Activated CD8-positive, alpha-beta T cell treated with anti-CD3 and anti-CD28 coated beads, Interleukin-2, amount 10 ng/mL, durations not matched to agents 7 days and 5 days (primary cell): ENCODE data around the gene TYSND1. TPM values are rescaled to one million over a fixed set of nuclear protein-coding genes. Genes with fewer than 3 reads are reported as not detected.
"Not testable (repeated sequence)": the region's sequence is repeated elsewhere in the genome, so short reads cannot be mapped to it uniquely, and the experiment has no call there.

Experiments used
- ATAC-seq: fragments of 150-1000 bp; cut with Tn5 transposase; one replicate; pipeline ENCODE4 v1.10.0; 2021; ENCODE audit warnings: moderate library complexity
- CTCF ChIA-PET: fragments of 350-600 bp; sonication (Branson Sonifier 250); formaldehyde crosslinking; loops from one replicate; lab custom pipeline; 2021; ENCODE audit warnings: antibody characterized with exemption; lab: Charles Lee
- POLR2A ChIA-PET: fragments of 350-600 bp; sonication (Branson Sonifier 250); formaldehyde crosslinking; loops from one replicate; lab custom pipeline; 2021; ENCODE audit warnings: antibody characterized with exemption; lab: Charles Lee
- DNase-seq: peaks from one replicate; pipeline ENCODE4 v3.0.0-alpha.2; 2020
- H3K27ac Mint-ChIP-seq: one replicate; pipeline ENCODE4 v1.8.0; 2021; ENCODE audit warnings: mild to moderate bottlenecking, mixed read lengths
- H3K27me3 Mint-ChIP-seq: one replicate; pipeline ENCODE4 v1.8.0; 2021; ENCODE audit warnings: low read depth, mixed read lengths
- H3K36me3 Mint-ChIP-seq: one replicate; pipeline ENCODE4 v1.8.0; 2021; ENCODE audit warnings: low read depth, mixed read lengths
- H3K4me1 Mint-ChIP-seq: one replicate; pipeline ENCODE4 v1.8.0; 2021; ENCODE audit warnings: low read depth, mixed read lengths
- H3K4me3 Mint-ChIP-seq: one replicate; pipeline ENCODE4 v1.8.0; 2021; ENCODE audit warnings: mild to moderate bottlenecking, mixed read lengths
- H3K9me3 Mint-ChIP-seq: one replicate; pipeline ENCODE4 v1.8.0; 2022; ENCODE audit warnings: mixed read lengths; ENCODE audit not compliant: insufficient read depth
- total RNA-seq, 2 experiments: library from RNA; stranded (reverse); gene quantifications; one replicate each; pipeline ENCODE4 v1.2.3, GENCODE V29; 2021

Gene TYSND1
- total RNA-seq, 2 experiments from 2014 or later = 12.0 to 13.4 TPM

DNA sequence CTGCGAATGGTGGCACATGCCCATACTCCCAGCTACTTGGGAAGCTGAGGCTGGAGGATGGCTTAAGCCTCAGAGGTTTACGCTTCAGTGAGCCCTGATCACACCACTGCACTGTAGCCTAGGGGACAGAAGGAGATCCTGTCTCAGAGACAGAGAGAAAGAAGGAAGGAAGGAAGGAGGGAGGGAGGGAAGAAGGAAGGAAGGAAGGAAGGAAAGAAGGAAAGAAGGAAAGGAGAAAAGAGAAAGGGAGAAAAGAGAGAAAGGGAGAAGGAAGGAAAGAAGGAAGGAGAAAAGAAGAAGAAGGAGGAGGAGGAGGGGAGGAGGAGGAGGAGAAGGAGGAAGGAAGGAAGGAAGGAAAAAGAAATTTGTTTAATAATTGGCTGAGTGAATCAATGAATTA lies 36.8 kb upstream of the TYSND1 start:
- DNase-seq (no peak), ATAC-seq (no peak)
- POLR2A ChIA-PET = interaction anchor here (0.6 kb wide), 1 partner anchor 89 kb away, joined by 3 read pairs; no protein-coding TSS in a partner anchor
- no peaks in the 10 kb centered on the region for H3K36me3 Mint-ChIP-seq
- no peaks in the 10 kb centered on the region for H3K9me3 Mint-ChIP-seq
- no peaks in the 10 kb centered on the region for H3K4me1 Mint-ChIP-seq
- CTCF ChIA-PET = no interaction called here
- no peak overlapping the region for H3K27ac Mint-ChIP-seq
- peaks cover 26% of the 10 kb centered on the region for H3K27me3 Mint-ChIP-seq
- H3K4me3 Mint-ChIP-seq = no peak overlapping the region

DNA sequence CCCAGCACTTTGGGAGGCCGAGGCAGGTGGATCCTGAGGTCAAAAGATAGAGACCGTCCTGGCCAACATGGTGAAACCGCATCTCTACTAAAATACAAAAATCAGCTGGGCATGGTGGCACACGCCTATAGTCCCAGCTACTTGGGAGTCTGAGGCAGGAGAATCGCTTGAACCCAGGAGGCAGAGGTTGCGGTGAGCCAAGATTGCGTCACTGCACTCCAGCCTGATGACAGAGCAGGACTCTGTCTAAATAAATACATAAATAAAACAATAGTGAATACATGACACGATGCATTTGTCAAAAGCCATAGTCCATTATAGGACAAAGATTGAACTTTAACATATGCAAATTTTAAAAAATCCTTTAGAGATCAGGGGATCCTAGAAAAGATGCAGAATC lies 32.7 kb upstream of the TYSND1 start:
- Mint-ChIP-seq H3K27me3 (peaks cover 23% of the 10 kb centered on the region), H3K4me1 (peaks cover 11% of the 10 kb centered on the region)
- POLR2A ChIA-PET, CTCF ChIA-PET, DNase-seq, ATAC-seq, H3K4me3 Mint-ChIP-seq, H3K9me3 Mint-ChIP-seq, H3K36me3 Mint-ChIP-seq, H3K27ac Mint-ChIP-seq: not testable (repeated sequence)

DNA sequence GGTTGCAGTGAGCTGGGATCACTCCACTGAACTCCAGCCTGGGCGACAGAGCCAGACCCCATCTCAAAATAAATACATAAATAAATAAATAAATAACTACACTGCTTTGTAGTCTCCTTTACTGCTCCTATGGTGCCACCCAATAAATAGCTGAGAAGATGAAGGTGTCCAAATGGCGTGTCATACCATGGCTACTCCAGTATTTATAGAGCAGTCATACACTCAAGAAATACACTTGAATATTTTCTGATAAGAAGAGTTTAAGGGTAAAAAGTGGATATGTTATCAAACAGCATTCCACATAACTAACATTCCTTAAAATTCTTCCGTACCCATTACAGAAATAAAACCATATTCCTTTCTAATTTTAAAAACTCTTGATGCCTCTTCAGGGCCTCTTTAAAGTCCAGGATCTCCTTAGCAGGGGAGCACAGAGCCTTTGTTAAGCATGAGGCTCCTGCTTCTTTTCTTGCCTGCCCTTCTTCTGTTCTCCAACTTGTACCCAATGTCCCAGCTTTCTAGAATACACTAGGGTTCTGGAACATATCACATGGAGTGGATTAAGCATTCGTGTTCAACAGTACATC lies 31.7 kb upstream of the TYSND1 start:
- POLR2A ChIA-PET = no interaction called here

DNA sequence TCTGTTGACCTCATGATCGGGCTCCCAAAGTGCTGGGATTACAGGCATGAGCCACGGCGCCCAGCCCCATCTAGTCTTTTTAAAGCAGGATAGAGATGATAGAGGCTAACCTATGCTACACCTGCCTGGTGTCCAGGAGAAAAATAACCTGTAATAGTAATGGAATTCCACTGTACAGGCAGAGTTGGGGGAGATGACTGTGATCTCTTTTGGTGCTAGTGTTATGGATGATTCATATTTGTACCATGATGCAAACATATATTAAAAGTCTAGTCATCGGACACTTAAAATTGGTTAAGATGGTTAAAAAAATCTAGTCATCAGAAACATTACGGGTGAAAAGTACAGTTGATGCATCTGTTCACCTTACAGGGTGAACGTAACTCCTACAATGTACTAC lies 29.9 kb upstream of the TYSND1 start:
- POLR2A ChIA-PET = no interaction called here
- H3K9me3 Mint-ChIP-seq = no peaks in the 10 kb centered on the region
- ATAC-seq = no peak
- no peak for DNase-seq
- no peak overlapping the region for H3K4me3 Mint-ChIP-seq
- H3K27ac Mint-ChIP-seq = no peak overlapping the region
- CTCF ChIA-PET = interaction anchor here (3.2 kb wide), 1 partner anchor 30 kb away, joined by 22 read pairs; the partner anchor contains the start of gene TYSND1
- H3K4me1 Mint-ChIP-seq = peaks cover 29% of the 10 kb centered on the region
- H3K27me3 Mint-ChIP-seq = peaks cover 12% of the 10 kb centered on the region
- no peaks in the 10 kb centered on the region for H3K36me3 Mint-ChIP-seq

More for the DNA sequence above, 31.7 kb upstream of the TYSND1 start:
- no peak overlapping the region for H3K4me3 Mint-ChIP-seq
- ATAC-seq (no peak), DNase-seq (no peak)
- H3K9me3 Mint-ChIP-seq = no peaks in the 10 kb centered on the region
- no peak overlapping the region for H3K27ac Mint-ChIP-seq
- H3K4me1 Mint-ChIP-seq = peaks cover 18% of the 10 kb centered on the region
- H3K27me3 Mint-ChIP-seq = peaks cover 16% of the 10 kb centered on the region
- no peaks in the 10 kb centered on the region for H3K36me3 Mint-ChIP-seq
- CTCF ChIA-PET = interaction anchor here (1.1 to 1.6 kb wide), 2 partner anchors 26 to 32 kb away, joined by 3 to 5 read pairs; partner anchors contain the start of gene TYSND1

DNA sequence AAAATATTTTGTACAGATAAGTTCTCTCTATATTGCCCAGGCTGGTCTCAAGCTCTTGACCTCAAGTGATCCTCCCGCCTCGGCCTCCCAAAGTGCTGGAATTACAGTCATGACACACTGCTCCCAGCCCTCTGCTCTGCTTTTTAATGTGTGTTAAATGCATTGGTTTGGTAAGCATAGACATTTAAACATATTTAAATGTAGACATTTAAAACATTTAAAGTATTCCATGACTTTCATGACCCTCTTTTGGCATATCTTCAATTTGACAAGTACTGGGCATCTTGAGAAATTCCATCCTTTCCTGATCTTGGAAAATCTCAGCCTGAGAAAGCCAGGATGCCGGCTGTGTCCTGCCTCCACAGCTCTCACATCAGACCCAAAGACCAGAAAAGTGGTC lies 29.0 kb upstream of the TYSND1 start:
- ATAC-seq (no peak), DNase-seq (no peak)
- ChIA-PET CTCF (interaction anchor here (0.6 to 3.2 kb wide), 2 partner anchors 22 to 29 kb away, joined by 3 to 22 read pairs; partner anchors contain the start of gene TYSND1), POLR2A (interaction anchor here (1.5 to 1.6 kb wide), 2 partner anchors 30 to 39 kb away, joined by 3 to 4 read pairs; no protein-coding TSS in a partner anchor)
- Mint-ChIP-seq H3K4me1 (peaks cover 34% of the 10 kb centered on the region), H3K4me3 (no peak overlapping the region), H3K9me3 (no peaks in the 10 kb centered on the region), H3K36me3 (peaks cover 4% of the 10 kb centered on the region), H3K27me3 (peaks cover 8% of the 10 kb centered on the region), H3K27ac (peak overlapping the region; percentile 95)

DNA sequence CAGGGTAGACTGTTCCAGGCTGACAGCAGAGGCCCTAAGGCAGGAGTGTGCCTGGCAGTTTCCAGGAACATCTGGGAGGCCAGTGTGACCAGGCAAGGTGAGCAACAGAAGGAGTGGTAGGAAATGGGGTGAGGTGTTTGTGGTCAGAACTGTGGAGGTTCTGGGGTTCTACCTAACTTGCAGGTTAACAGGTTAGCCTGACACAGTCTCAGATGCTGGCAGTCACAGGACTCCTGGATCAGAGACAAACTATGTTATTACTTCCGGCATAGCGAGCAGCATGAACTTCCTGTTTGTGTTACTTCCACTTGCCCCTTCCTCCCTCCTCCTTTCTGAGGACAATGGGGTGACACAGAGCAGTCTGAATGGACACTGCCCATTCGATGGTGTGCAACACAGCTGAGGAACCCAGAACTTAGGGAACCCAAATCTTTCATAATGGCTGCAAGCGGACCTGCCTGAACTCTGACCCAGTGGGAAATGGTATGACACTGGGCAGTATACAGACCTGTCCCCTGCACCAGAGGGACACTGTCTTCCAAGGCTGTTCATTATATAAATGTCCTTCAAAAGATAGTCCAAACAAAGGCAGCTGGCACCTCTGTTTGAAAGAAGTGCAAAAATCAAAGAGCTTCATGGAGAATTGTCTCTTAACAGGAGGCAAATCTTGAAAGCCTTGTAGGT lies 27.7 kb upstream of the TYSND1 start:
- ChIA-PET CTCF (interaction anchor here (0.7 to 3.2 kb wide), 4 partner anchors 11 to 58 kb away, joined by 4 to 22 read pairs (median 4); partner anchors contain the start of gene TYSND1), POLR2A (interaction anchor here (0.7 to 1.6 kb wide), 3 partner anchors 23 to 38 kb away, joined by 3 to 4 read pairs (median 3); no protein-coding TSS in a partner anchor)
- DNase-seq (peak; percentile 70), ATAC-seq (peak; percentile 26)
- H3K27me3 Mint-ChIP-seq = peaks cover 3% of the 10 kb centered on the region
- H3K36me3 Mint-ChIP-seq = peaks cover 11% of the 10 kb centered on the region
- H3K27ac Mint-ChIP-seq = peak overlapping the region; percentile 95
- no peaks in the 10 kb centered on the region for H3K9me3 Mint-ChIP-seq
- peaks cover 36% of the 10 kb centered on the region for H3K4me1 Mint-ChIP-seq
- H3K4me3 Mint-ChIP-seq = peak overlapping the region; percentile 59

DNA sequence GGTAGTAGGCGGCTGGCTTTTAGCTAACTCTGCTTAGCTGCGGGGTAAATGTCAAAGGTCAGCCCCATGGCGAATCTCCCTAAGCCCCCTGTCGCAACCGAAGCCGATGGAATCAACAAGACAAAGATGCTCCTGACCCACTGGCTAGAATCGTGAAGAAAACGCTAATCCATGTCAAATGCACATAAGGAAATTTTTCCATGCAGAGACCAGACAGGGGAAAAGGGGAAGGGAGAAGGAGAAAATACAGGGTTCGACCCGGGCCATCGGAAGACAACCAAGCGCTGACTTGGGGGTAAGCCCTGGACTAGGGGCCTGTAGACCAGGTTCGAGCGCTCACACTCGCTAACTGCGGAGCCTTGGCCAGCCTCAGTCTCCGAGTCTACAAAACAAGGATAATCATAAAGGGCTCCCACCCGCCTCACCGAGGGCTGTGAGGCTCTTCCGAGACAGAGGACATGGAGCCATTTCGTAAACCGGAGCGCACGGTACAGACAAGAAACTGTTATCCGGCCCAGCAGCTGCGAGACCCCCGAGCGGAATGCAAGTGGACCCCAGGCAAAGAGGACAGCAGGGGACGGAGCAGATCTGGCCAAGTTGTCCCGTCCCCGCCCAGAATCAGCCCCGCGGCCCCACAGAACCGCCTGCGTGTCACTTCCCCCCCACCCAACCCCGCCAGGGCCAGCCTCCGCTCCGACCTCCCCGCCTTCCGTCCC lies 23.3 kb upstream of the TYSND1 start:
- Mint-ChIP-seq H3K9me3 (no peaks in the 10 kb centered on the region), H3K4me1 (peaks cover 65% of the 10 kb centered on the region), H3K27ac (peak overlapping the region; percentile 99), H3K4me3 (peak overlapping the region; percentile 86), H3K36me3 (peaks cover 40% of the 10 kb centered on the region), H3K27me3 (no peaks in the 10 kb centered on the region)
- CTCF ChIA-PET = interaction anchor here (1.2 to 5.6 kb wide), 6 partner anchors 12 to 103 kb away, joined by 3 to 67 read pairs (median 10); partner anchors contain the start of gene TYSND1
- DNase-seq = peak; percentile 38
- peak; percentile 11 for ATAC-seq
- POLR2A ChIA-PET = interaction anchor here (1.0 to 2.4 kb wide), 11 partner anchors 8 to 235 kb away, joined by 3 to 19 read pairs (median 7); partner anchors contain the start of genes EIF4EBP2 and TYSND1

DNA sequence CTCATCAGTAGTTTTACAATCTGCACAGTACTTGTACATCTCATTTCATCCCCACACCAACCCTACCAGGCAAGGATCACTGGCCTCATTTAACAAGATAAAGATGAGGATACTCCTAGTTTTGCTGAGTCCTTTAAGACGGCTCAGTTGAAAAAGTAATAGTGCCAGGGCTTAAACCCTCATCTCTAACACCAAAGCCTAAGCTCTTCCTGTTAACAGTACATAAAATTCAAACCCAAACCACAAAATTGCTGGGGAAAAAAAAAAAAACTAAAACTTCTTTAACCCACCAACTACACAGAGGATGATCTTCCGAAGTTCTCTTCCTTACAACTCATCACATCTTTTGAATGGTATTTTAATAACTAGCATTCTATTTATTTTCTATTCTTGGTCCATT lies 22.5 kb upstream of the TYSND1 start:
- POLR2A ChIA-PET = interaction anchor here (1.1 to 2.3 kb wide), 4 partner anchors 10 to 76 kb away, joined by 3 to 13 read pairs (median 7); partner anchors contain the start of gene TYSND1

DNA sequence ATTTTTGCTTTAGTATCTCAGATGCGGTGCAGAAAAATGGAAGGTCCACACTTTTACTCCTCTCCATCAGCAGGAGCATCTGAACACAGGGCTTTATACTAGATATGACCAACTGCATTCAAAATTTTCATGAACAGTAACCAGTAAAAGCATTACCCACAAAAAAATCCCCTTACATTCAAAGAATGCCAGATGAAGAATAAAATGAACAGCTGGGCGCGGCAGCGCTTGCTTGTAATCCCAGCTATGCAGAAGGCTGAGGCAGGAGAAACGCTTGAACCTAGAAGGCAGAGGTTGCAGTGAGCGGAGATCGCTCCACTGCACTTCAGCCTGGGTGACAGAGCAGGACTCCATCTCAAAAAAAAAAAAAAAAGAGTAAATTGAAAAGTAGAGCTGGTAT lies 20.7 kb upstream of the TYSND1 start:
- H3K27ac Mint-ChIP-seq = peak overlapping the region; percentile 51
- peak overlapping the region; percentile 9 for H3K4me3 Mint-ChIP-seq
- ChIA-PET CTCF (interaction anchor here (1.1 to 5.6 kb wide), 3 partner anchors 14 to 23 kb away, joined by 3 to 67 read pairs (median 3); partner anchors contain the start of gene TYSND1), POLR2A (no interaction called here)
- H3K36me3 Mint-ChIP-seq = peaks cover 57% of the 10 kb centered on the region
- no peak for ATAC-seq
- H3K9me3 Mint-ChIP-seq = no peaks in the 10 kb centered on the region
- H3K27me3 Mint-ChIP-seq = no peaks in the 10 kb centered on the region
- no peak for DNase-seq
- H3K4me1 Mint-ChIP-seq = peaks cover 69% of the 10 kb centered on the region

More for the DNA sequence above, 22.5 kb upstream of the TYSND1 start:
- H3K9me3 Mint-ChIP-seq = no peaks in the 10 kb centered on the region
- H3K4me3 Mint-ChIP-seq = peak overlapping the region; percentile 86
- H3K36me3 Mint-ChIP-seq = peaks cover 45% of the 10 kb centered on the region
- H3K27ac Mint-ChIP-seq = peak overlapping the region; percentile 99
- no peak for ATAC-seq
- peaks cover 63% of the 10 kb centered on the region for H3K4me1 Mint-ChIP-seq
- CTCF ChIA-PET = interaction anchor here (1.2 to 5.6 kb wide), 4 partner anchors 22 to 53 kb away, joined by 4 to 67 read pairs (median 16); partner anchors contain the start of gene TYSND1
- no peak for DNase-seq
- H3K27me3 Mint-ChIP-seq = no peaks in the 10 kb centered on the region

DNA sequence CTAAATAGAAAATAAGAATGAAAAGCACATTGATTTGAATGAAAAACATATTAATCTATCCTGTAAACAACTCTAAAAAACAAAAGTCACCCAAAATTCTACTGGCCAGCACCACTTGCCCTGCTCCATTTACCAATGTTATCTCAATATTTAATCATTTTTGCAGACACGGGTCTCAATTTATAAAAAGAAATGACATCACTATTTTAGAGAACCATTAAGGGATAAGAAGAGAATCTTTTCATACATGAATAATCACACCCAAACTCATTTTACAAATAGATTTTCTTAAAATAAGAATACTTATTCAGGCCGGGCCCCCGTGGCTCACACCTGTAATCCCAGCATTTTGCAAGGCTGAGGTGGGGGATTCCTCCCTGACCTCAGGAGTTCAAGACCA lies 19.9 kb upstream of the TYSND1 start:
- CTCF ChIA-PET = interaction anchor here (5.6 kb wide), 1 partner anchor 20 kb away, joined by 67 read pairs; the partner anchor contains the start of gene TYSND1
- Mint-ChIP-seq H3K27ac (peak overlapping the region; percentile 41), H3K27me3 (no peaks in the 10 kb centered on the region), H3K4me1 (peaks cover 70% of the 10 kb centered on the region), H3K36me3 (peaks cover 65% of the 10 kb centered on the region), H3K4me3 (no peak overlapping the region), H3K9me3 (no peaks in the 10 kb centered on the region)
- no peak for ATAC-seq
- no peak for DNase-seq
- POLR2A ChIA-PET = interaction anchor here (0.6 kb wide), 1 partner anchor 13 kb away, joined by 3 read pairs; no protein-coding TSS in a partner anchor

DNA sequence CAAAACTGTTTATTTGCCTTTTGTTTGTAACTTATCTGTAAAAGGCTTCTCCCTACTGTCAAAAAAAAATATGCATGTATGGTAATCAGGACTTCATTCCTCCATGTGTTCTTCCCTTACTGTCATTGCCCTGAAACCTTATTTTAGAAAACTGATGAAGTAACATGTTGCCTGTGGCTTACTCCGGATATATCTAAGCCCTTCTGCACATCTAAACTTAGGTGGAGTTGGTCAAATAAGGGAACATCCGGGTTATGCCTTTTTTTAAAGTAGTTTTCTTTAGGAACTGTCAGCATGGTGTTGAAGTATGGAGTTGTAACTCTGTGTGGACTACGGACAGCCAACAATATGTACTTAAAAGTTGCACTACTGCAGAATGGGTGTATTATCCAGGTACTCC lies 17.7 kb upstream of the TYSND1 start:
- peak overlapping the region; percentile 61 for H3K4me3 Mint-ChIP-seq
- no peak for DNase-seq
- no peaks in the 10 kb centered on the region for H3K9me3 Mint-ChIP-seq
- H3K4me1 Mint-ChIP-seq = peaks cover 73% of the 10 kb centered on the region
- ChIA-PET POLR2A (no interaction called here), CTCF (no interaction called here)
- ATAC-seq = no peak
- H3K27ac Mint-ChIP-seq = peak overlapping the region; percentile 88
- H3K36me3 Mint-ChIP-seq = peaks cover 68% of the 10 kb centered on the region
- no peaks in the 10 kb centered on the region for H3K27me3 Mint-ChIP-seq
